Muscle layer of duodenum (tissue), 2 donors: ENCODE data around the gene PCSK5.
"Not testable (repeated sequence)": the region's sequence is repeated elsewhere in the genome, so short reads cannot be mapped to it uniquely, and the experiment has no call there.

Experiments
- H3K27ac ChIP-seq: one replicate; pipeline ENCODE4 v1.7.0; 2013; ENCODE audit warnings: mild to moderate bottlenecking, low read length
- H3K27me3 ChIP-seq: one replicate; pipeline ENCODE4 v1.7.0; 2013; ENCODE audit warnings: low read depth, mild to moderate bottlenecking, control low read depth, low read length
- H3K36me3 ChIP-seq, 2 donors: one replicate each; pipeline ENCODE4 v1.7.0; 2013; ENCODE audit warnings: low read length in 2 of 2, control low read depth in 1 of 2, mild to moderate bottlenecking in 1 of 2; ENCODE audit not compliant: insufficient read depth in 2 of 2, control insufficient read depth in 1 of 2
- H3K4me1 ChIP-seq, 2 donors: one replicate each; pipeline ENCODE4 v1.7.0; 2013; ENCODE audit warnings: low read length in 2 of 2, mild to moderate bottlenecking in 2 of 2, control low read depth in 1 of 2, moderate library complexity in 1 of 2; ENCODE audit not compliant: insufficient read depth in 2 of 2, control insufficient read depth in 1 of 2
- H3K4me3 ChIP-seq, 2 donors: one replicate each; pipeline ENCODE4 v1.7.0; 2013; ENCODE audit warnings: low read length in 2 of 2, low read depth in 1 of 2, mild to moderate bottlenecking in 1 of 2
- H3K9me3 ChIP-seq, 2 donors: one replicate each; pipeline ENCODE4 v1.7.0; 2013; ENCODE audit warnings: low read length in 2 of 2, control low read depth in 1 of 2, mild to moderate bottlenecking in 1 of 2; ENCODE audit not compliant: control insufficient read depth in 1 of 2
- donor health status: healthy.

Gene PCSK5

DNA sequence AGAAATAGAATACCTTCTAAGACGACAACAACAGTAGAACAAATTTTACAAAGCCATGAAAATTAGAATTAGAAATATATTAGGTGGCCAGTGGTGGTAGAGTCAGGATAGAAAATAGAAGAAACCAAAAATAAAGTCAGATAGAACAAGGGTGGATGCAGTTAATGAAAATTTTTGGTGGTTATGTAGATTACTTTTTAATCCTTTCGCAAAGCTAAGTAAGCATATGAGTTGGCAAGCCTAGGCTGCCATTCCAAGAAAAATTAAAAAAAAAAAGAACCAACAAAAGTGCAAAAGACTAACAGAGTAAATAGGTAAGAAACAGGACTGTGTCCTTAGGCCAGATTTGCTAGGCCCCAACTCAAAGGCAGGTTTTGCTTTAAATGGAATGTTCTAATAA is 56.8 kb downstream of the PCSK5 start:
- H3K36me3 ChIP-seq, result peaks cover 0 to 3% of the 10 kb centered on the region in 2 donors
- H3K4me3 ChIP-seq, result no peak overlapping the region
- H3K4me1 ChIP-seq, result no peaks in the 10 kb centered on the region
- no peaks in the 10 kb centered on the region for H3K9me3 ChIP-seq
- no peaks in the 10 kb centered on the region for H3K27me3 ChIP-seq
- no peak overlapping the region for H3K27ac ChIP-seq

- H3K36me3 ChIP-seq, result peaks cover 0 to 3% of the 10 kb centered on the region in 2 donors
- peaks cover 7 to 10% of the 10 kb centered on the region in 2 donors for H3K4me1 ChIP-seq
- no peaks in the 10 kb centered on the region for H3K27me3 ChIP-seq
- no peak overlapping the region for H3K27ac ChIP-seq
- H3K9me3 ChIP-seq, result no peaks in the 10 kb centered on the region
- H3K4me3 ChIP-seq, result no peak overlapping the region
Measured at GRCh38 chr9:75950998-75951397, 60.5 kb downstream of the PCSK5 start.

DNA sequence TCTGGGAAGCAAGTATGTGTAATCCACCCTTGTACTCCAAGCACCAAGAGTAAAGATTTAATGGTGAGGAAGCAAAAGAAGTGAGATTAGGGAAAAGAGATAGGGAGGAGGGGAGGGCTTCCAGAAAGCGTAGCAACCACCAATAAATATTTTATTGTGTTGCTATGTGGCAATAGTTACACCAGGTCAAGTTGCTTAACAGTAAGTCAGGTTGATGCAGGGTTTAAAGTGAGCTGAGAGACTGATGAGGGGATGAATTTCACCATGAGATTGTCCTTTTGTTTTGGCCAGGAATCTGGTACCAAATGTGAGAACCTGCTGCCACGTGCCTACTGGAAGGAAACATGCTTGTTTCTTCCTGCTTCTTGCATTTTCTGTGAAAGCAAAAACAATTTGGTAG is 62.7 kb downstream of the PCSK5 start:
- Histone ChIP-seq H3K27me3 (no peaks in the 10 kb centered on the region), H3K4me1 (peaks cover 7 to 13% of the 10 kb centered on the region in 2 donors), H3K4me3 (no peak overlapping the region), H3K9me3 (no peaks in the 10 kb centered on the region), H3K27ac (peak overlapping the region; percentile 25), H3K36me3 (no peaks in the 10 kb centered on the region)

DNA sequence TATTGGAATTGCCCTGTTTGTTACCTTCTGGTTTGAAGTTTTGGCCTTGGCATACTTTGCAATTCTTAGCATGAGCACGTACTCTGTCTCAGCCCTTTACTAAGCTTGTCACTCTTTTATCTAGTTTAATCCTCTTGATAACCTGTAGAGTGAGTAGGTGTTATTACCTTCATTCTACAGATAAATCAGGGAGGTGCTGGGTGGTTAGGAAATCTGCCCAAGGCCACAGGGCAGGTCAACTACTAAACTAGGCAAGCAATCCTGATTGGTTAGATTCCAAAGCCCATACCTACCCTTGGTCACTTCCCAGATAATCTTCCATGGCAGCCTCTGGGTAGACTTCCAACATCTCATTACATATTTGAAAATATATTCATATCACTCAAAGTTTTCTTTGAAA is 65.7 kb downstream of the PCSK5 start:
- no peaks in the 10 kb centered on the region for H3K9me3 ChIP-seq
- no peaks in the 10 kb centered on the region for H3K27me3 ChIP-seq
- no peak overlapping the region for H3K27ac ChIP-seq
- H3K4me1 ChIP-seq, result peaks cover 7 to 21% of the 10 kb centered on the region in 2 donors
- H3K36me3 ChIP-seq, result no peaks in the 10 kb centered on the region
- H3K4me3 ChIP-seq, result no peak overlapping the region

DNA sequence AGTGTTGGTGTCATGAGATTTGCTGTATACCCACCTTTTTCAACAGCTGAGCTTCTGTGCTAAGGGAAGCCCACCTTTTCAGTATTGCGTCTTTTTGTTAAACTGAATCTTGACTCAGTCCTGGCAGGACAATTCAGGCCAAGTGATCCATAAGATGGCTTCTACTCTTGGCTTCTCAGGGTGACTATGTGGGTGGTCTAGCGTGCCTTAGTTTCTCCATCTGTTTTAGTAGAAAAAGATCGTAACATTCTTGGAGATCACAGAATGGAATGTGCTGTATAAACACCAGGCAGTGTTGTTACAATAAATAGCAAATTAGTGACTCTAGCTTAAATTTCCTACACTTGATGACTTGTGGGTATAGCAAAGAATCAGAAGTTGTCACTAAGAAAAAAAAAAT is 66.6 kb downstream of the PCSK5 start:
- Histone ChIP-seq H3K4me1 (peaks cover 7 to 24% of the 10 kb centered on the region in 2 donors), H3K27me3 (no peaks in the 10 kb centered on the region), H3K4me3 (no peak overlapping the region), H3K9me3 (no peaks in the 10 kb centered on the region), H3K27ac (no peak overlapping the region), H3K36me3 (no peaks in the 10 kb centered on the region)

GRCh38 chr9:75958226-75958625 is 67.8 kb downstream of the PCSK5 start:
- no peak overlapping the region for H3K4me3 ChIP-seq
- no peaks in the 10 kb centered on the region for H3K36me3 ChIP-seq
- peaks cover 5 to 20% of the 10 kb centered on the region in 2 donors for H3K4me1 ChIP-seq
- no peak overlapping the region for H3K27ac ChIP-seq
- no peaks in the 10 kb centered on the region for H3K27me3 ChIP-seq
- H3K9me3 ChIP-seq, result no peaks in the 10 kb centered on the region

DNA sequence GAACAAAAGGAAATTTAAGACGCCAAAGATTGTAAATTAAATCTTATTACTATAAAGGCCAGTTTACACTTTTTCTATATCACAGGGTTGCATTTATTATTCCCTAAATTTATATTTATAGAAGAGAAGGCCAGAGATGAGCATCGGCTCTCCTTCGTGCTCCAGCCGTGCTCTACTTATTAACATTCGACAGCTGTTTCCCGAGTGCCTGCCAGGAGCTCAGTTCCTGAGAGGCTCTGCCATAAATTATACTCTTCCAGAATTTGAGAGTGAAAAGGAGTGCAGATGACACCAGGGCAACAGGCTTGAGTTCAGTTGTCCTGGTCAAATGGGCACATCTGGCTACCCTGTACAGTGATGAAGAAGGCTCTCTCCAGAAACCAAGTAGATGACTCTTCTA is 70.1 kb downstream of the PCSK5 start:
- Histone ChIP-seq H3K9me3 (no peaks in the 10 kb centered on the region), H3K4me3 (no peak overlapping the region), H3K4me1 (peaks cover 0 to 26% of the 10 kb centered on the region in 2 donors), H3K27me3 (no peaks in the 10 kb centered on the region), H3K27ac (no peak overlapping the region), H3K36me3 (no peaks in the 10 kb centered on the region)

- Histone ChIP-seq H3K27ac (no peak overlapping the region), H3K4me1 (peaks cover 0 to 25% of the 10 kb centered on the region in 2 donors), H3K4me3 (no peak overlapping the region), H3K27me3 (no peaks in the 10 kb centered on the region), H3K9me3 (no peaks in the 10 kb centered on the region), H3K36me3 (no peaks in the 10 kb centered on the region)
Measured at GRCh38 chr9:75962013-75962661, 71.7 kb downstream of the PCSK5 start.

DNA sequence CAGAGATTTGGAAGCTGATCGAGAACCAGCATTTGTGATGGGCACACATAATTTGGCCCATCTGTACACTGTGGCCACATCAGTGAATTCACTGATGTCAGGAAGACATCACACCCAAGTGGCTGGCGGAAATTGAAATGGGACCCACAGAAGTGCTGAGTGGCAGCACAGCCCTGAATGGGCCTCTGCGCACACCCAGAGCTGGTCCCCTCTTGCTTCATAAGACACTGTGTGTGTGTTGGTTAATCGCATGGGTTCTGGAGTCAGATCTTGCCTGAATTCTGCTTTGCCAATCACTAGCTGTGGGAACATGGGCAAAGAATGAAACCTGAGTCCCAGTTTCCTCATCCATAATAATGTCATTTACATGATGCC is 72.2 kb downstream of the PCSK5 start:
- no peaks in the 10 kb centered on the region for H3K36me3 ChIP-seq
- no peak overlapping the region for H3K27ac ChIP-seq

GRCh38 chr9:75963321-75963720 is 72.8 kb downstream of the PCSK5 start:
- H3K4me3 ChIP-seq, H3K27me3 ChIP-seq, H3K27ac ChIP-seq, H3K36me3 ChIP-seq, H3K9me3 ChIP-seq: not testable (repeated sequence)
- peaks cover 0 to 22% of the 10 kb centered on the region in 2 donors for H3K4me1 ChIP-seq

More for the DNA sequence above, 72.2 kb downstream of the PCSK5 start:
- H3K9me3 ChIP-seq, result no peaks in the 10 kb centered on the region
- no peak overlapping the region for H3K4me3 ChIP-seq
- H3K27me3 ChIP-seq, result no peaks in the 10 kb centered on the region
- H3K4me1 ChIP-seq, result peaks cover 0 to 22% of the 10 kb centered on the region in 2 donors

DNA sequence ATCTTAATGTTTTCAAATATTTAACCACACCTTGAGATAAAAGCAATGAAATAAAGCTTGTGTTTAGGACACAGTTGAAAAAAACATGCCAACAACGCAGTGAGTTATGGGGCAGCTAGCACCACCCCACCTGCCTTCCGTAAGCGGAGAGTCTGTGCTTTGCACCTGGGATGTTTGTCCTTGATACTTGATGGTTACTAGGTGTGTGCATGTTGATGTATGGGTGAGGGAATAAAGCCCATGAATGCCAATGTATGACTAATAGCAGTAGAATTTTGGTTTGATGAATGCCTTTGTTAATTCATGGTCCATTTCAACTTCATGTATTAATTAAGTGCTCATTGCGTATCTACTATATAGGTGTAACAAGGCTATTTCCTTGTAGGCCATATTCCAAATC is 74.0 kb downstream of the PCSK5 start:
- no peaks in the 10 kb centered on the region for H3K36me3 ChIP-seq
- H3K4me3 ChIP-seq, result no peak overlapping the region
- no peak overlapping the region for H3K27ac ChIP-seq
- H3K4me1 ChIP-seq, result peaks cover 0 to 22% of the 10 kb centered on the region in 2 donors
- H3K9me3 ChIP-seq, result no peaks in the 10 kb centered on the region
- no peaks in the 10 kb centered on the region for H3K27me3 ChIP-seq

GRCh38 chr9:75965231-75965630 is 74.8 kb downstream of the PCSK5 start:
- no peaks in the 10 kb centered on the region for H3K36me3 ChIP-seq
- H3K4me1 ChIP-seq, result peaks cover 0 to 19% of the 10 kb centered on the region in 2 donors
- no peak overlapping the region for H3K27ac ChIP-seq
- H3K4me3 ChIP-seq, result no peak overlapping the region
- H3K27me3 ChIP-seq, result no peaks in the 10 kb centered on the region
- no peaks in the 10 kb centered on the region for H3K9me3 ChIP-seq
